Mononuclear cell (primary cell): Measurements from ENCODE around the gene PIGS. TPM values are rescaled to one million over a fixed set of nuclear protein-coding genes. Genes with fewer than 3 reads are reported as not detected.
"Not testable (repeated sequence)": the region's sequence is repeated elsewhere in the genome, so short reads cannot be mapped to it uniquely, and the experiment has no call there.

Experiments
- H3K27me3 ChIP-seq: 2 replicates; pipeline ENCODE4 v1.6.0; 2011; ENCODE audit warnings: low read length, control low read depth; ENCODE audit not compliant: insufficient read depth
- H3K4me1 ChIP-seq: 2 replicates; pipeline ENCODE4 v1.5.1; 2011; ENCODE audit warnings: mild to moderate bottlenecking, low read length, control low read depth; ENCODE audit not compliant: insufficient read depth
- H3K4me3 ChIP-seq: 2 replicates; pipeline ENCODE4 v1.5.1; 2011; ENCODE audit warnings: mild to moderate bottlenecking, low read length, moderate library complexity
- H3K9me3 ChIP-seq: 2 replicates; pipeline ENCODE4 v1.5.1; 2011; ENCODE audit warnings: low read depth, mild to moderate bottlenecking, control low read depth, low read length
- total RNA-seq: library from RNA; depleted of rRNA; stranded (reverse); fragments of >200 nt; gene quantifications from one replicate; pipeline ENCODE4 v1.2.3, GENCODE V29; 2012

PIGS gene
- total RNA-seq, 1 donor: 43.2 TPM

DNA sequence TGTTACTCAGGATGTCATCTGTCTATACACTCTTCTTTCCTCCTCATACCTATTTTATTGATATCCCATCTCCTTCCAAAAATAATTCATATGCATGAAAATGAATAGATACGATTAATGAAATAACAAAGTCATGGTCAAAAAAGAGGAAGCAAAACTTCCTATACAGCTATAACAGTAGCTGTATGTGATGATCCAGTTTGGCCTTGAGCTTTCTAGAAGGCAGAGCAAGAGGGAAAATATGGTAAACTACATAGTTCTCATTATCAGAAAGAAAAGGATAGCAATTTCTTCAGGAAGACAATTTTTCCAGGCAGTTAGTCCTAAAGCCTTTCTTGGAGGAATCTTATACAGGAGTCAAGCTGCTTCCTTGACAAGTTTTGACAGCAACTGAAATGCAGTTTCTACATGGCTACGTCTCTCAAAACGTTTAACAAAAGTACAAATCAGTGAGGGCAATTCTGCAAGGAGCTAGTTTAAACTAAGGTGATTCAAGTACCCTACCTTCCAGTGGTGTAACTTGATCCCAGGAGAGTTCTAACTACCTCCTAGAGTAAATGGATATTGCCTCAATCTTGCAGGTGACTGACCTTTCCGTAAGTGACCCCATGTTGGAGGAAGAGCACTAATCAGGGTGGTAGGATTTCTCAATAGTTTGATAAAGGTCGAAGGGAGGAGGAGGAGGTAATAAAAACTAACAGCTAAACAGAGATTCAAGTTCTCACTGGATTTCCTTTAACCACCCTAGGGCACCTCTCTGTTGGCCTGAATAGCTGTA, 26.5 kb upstream of the PIGS start:
- no peaks in the 10 kb centered on the region for H3K27me3 ChIP-seq
- H3K4me1 ChIP-seq: peaks cover 21% of the 10 kb centered on the region
- H3K9me3 ChIP-seq: no peaks in the 10 kb centered on the region
- H3K4me3 ChIP-seq: no peak overlapping the region

DNA sequence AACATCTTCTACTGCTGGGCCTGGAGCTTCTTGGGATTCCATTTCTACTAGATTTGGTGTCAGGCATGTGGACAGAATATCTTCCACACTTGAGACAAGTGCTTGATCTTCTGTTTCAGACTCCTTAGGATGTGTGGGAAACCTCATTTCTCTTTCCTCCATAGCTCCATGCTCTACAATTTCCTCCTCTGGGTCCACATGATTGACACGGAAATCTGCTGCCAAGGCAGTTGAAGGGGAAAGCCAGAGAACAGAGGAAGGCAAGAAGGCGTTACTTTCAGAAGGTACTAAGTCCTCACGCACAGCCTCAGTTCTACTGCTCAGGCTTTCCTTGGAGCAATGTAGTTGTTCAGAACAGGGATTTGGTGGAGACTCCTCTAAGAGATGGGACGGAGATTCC, 20.9 kb upstream of the PIGS start:
- H3K9me3 ChIP-seq: no peaks in the 10 kb centered on the region
- H3K4me1 ChIP-seq: no peaks in the 10 kb centered on the region
- H3K27me3 ChIP-seq: no peaks in the 10 kb centered on the region
- H3K4me3 ChIP-seq: no peak overlapping the region

DNA sequence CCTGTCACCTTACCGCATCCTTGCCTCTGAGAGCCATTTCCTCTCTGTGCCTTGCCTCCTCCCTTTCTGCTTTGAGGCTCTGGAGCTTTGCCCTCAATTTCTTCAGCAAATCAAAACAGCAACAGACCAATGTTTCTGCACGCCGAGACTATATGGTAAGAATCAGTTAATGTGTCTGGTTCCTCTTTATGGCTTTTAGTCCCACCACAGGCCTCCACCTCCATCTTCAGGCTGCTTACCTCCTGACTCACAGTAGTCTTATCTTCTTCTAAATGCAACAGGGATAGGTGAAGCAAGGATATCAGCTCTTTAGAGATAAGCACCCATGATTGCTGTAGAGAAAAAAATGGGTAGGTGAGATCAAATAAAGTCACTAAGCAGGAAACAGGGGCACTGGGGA, 14.5 kb upstream of the PIGS start:
- H3K9me3 ChIP-seq: no peaks in the 10 kb centered on the region
- H3K4me1 ChIP-seq: no peaks in the 10 kb centered on the region
- no peak overlapping the region for H3K4me3 ChIP-seq
- no peaks in the 10 kb centered on the region for H3K27me3 ChIP-seq

- no peak overlapping the region for H3K4me3 ChIP-seq
- no peaks in the 10 kb centered on the region for H3K4me1 ChIP-seq
- no peaks in the 10 kb centered on the region for H3K27me3 ChIP-seq
- no peaks in the 10 kb centered on the region for H3K9me3 ChIP-seq
Observed at GRCh38 chr17:28584434-28584833, 13.1 kb upstream of the PIGS start.

DNA sequence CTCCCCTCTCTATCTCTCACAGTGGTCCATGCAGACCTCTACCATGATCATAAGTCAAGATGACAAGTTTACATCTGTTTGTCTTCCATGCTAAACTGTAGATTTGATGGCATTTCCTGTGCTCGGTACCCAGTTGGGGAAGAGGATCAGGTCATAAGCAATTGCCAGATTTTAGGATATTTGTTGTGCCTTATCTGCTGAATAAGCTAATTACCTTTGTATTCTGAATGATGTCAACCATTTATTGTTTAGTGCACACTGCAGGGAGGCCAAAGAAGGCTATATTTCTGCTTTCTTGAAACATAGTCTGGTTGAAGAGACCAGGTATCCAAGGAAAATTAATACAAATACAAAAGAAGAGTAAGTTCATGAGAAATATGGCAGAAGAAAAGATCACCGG, 11.2 kb upstream of the PIGS start:
- Histone ChIP-seq H3K4me1 (no peaks in the 10 kb centered on the region), H3K9me3 (no peaks in the 10 kb centered on the region), H3K27me3 (no peaks in the 10 kb centered on the region), H3K4me3 (no peak overlapping the region)

DNA sequence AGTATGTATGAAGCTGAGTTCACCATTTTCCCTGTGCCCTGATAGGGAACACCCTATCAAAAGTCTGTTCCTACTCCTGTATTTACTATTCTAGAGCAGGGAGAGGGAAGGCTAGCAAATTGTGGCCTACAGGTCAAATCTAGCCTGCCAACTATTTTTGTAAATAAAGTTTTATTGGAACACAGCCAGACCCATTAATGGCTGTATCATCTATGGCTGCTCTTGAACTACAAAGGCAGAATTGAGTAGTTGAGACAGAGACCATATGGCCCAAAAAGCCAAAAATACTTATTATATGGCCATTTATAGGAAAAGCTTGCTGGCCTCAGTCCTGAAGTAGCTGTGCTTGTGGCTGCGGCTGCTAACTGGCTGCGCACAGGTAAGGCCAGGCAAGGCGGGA, 9.6 kb upstream of the PIGS start:
- H3K27me3 ChIP-seq: no peaks in the 10 kb centered on the region
- no peaks in the 10 kb centered on the region for H3K9me3 ChIP-seq
- H3K4me1 ChIP-seq: peaks cover 9% of the 10 kb centered on the region
- H3K4me3 ChIP-seq: no peak overlapping the region

DNA sequence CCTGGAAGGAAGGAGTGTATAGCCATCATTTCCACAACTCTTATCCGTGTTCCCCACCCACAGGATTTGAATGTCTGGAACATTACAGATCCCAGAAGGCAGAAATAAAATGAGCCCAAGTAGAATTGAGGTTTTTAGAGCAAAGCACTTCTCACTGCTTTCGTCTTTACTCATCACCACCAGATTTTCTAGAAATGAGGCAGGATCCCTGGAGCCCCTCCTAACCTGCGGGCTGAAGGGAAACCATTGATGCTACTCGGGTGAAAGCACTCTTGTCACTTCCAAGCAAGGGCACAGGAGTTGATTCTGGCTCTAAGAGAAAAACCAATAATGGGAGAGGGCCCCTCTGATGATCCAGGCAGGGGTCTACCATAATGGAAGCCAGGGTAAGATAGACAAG, 8.2 kb upstream of the PIGS start:
- no peak overlapping the region for H3K4me3 ChIP-seq
- H3K4me1 ChIP-seq: peaks cover 9% of the 10 kb centered on the region
- H3K9me3 ChIP-seq: no peaks in the 10 kb centered on the region
- H3K27me3 ChIP-seq: no peaks in the 10 kb centered on the region

DNA sequence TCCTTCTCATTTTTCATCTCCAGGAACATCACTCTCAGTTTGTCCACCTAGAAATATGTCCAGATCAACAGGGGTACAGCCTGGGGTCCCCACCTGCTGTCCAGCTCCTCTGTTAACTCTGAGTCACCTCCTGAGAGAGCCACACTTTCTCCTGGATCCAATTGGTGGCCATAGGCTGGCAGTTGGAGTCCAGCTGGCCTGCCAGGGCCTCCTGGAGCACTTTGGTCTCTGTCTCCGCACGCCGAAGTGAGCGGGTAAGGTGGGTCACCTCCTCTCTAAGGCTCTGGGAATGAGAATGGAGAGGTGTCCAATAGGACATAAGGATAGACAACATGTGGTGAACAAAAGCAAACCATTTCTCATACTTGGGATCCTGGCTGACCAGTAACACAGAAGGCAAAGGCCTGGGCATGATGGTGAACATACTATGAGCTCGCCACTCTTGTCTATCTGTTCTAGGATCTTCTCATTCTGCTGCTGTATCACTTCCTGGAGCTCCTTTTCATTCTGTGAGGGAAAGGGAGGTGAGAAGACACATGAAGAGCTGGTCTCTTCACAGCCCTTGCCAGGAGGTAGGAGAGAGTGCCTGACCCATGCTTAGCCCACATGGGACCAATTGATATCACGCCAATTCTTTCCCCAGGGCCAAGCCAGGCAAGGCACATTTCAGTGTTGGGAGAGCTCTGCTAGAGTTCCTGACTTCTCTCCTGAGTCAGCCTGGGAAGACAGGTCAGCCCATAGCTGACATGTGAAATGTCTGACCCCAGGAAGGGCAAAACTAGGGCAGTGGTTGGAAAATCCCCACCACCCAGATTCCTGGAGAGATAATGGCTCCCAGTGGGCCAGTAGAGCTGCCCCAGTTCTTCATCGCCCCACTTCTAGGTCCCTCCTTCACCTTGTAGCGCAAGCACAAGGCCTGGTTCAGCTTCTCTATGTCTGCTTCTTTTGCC, 7.2 kb upstream of the PIGS start:
- H3K4me1 ChIP-seq: peaks cover 9% of the 10 kb centered on the region
- H3K4me3 ChIP-seq: no peak overlapping the region
- H3K27me3 ChIP-seq: no peaks in the 10 kb centered on the region
- H3K9me3 ChIP-seq: no peaks in the 10 kb centered on the region

DNA sequence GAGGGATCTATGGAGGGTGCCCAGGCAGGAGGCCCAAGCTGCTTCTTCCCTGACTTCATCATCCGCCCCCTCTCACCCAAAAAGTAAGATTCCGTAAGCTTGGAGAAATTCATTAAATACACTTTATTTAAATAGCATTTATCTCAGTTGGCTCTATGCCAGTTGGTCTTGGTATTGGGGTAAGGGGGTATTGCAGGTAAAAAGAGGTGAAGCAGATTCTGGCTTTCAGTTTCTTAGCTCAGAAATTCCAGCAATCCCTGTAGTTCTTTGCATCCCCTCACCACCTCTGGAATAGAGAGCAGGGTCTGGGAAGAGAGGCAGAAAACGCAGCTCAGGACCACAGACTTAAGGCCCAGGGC, 6.1 kb upstream of the PIGS start:
- peaks cover 12% of the 10 kb centered on the region for H3K4me1 ChIP-seq
- no peaks in the 10 kb centered on the region for H3K9me3 ChIP-seq
- H3K4me3 ChIP-seq: no peak overlapping the region
- no peaks in the 10 kb centered on the region for H3K27me3 ChIP-seq

- Histone ChIP-seq H3K27me3 (no peaks in the 10 kb centered on the region), H3K4me1 (peaks cover 17% of the 10 kb centered on the region), H3K4me3 (no peak within 1 kb of the TSS), H3K9me3 (no peaks in the 10 kb centered on the region)
Observed at GRCh38 chr17:28576758-28577465, 5.6 kb upstream of the PIGS start, which contains the start of gene ALDOC. TSS of gene ALDOC (minus strand) at chr17:28576895. CDS start at chr17:28575532, 1,363 bp downstream.

GRCh38 chr17:28576016-28576415, 4.7 kb upstream of the PIGS start:
- not testable (repeated sequence) for H3K27me3 ChIP-seq, H3K9me3 ChIP-seq, H3K4me3 ChIP-seq
- peaks cover 22% of the 10 kb centered on the region for H3K4me1 ChIP-seq

DNA sequence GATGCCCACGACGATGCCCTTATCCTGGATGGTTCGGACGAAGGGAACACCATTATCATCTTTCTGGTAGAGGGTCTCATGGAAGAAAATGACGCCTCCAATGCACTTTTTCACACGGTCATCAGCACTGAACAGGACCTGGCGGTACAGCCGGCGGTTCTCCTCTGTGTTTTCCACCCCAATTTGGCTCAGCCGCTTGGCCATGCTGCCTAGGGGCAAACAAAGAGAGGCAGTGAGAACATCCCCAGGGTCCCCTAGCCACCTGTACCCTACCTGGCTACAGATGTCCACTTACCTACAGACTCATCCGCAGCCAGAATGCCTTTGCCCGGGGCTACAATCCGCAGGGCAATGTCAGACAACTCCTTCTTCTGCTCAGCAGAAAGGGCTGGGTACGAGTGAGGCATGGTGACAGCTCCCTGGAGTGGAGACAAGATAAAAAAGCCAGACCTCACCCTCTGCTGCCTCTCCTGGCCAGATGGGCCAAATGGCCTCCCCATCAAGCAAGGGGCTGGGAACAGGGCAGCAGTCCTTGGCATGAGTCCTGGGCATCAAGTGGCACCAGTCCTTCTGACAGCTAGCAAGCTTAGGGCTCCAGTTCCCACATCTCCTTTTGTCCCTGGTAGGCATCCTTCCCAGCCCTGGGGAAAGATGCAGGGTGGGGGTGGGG, 3.9 kb upstream of the PIGS start:
- Histone ChIP-seq H3K4me1 (peaks cover 28% of the 10 kb centered on the region), H3K4me3 (no peak overlapping the region), H3K9me3 (no peaks in the 10 kb centered on the region), H3K27me3 (no peaks in the 10 kb centered on the region)

- Histone ChIP-seq H3K4me1 (peaks cover 36% of the 10 kb centered on the region), H3K9me3 (no peaks in the 10 kb centered on the region), H3K27me3 (no peaks in the 10 kb centered on the region), H3K4me3 (no peak overlapping the region)
Observed at GRCh38 chr17:28574526-28574925, 3.2 kb upstream of the PIGS start.

- Histone ChIP-seq H3K9me3 (no peaks in the 10 kb centered on the region), H3K27me3 (no peaks in the 10 kb centered on the region), H3K4me3 (no peak overlapping the region), H3K4me1 (peaks cover 41% of the 10 kb centered on the region)
Observed at GRCh38 chr17:28573966-28574480, 2.7 kb upstream of the PIGS start.
